RWPE2 (cell line): ENCODE measurements around the gene MLXIP.
A peak's percentile ranks its signal among the peaks of the same experiment; 100 is the strongest.

Source experiments
- ATAC-seq: fragments of 200-7000 bp; cut with Tn5 transposase; 3 replicates; pipeline ENCODE4 v1.9.1; 2021; ENCODE audit warnings: low read depth
- DNase-seq: peaks from one replicate; pipeline ENCODE4 v3.0.0-alpha.2; 2020; ENCODE audit warnings: low spot score
- H3K27ac ChIP-seq: fragments of 450-650 bp; 2 replicates; pipeline ENCODE4 v1.5.1; 2017; ENCODE audit warnings: mild to moderate bottlenecking; ENCODE audit not compliant: poor library complexity, severe bottlenecking
- H3K27me3 ChIP-seq: fragments of 250-450 bp; sonication (Bioruptor Pico); 2 replicates; pipeline ENCODE4 v1.5.1; 2021; ENCODE audit warnings: mild to moderate bottlenecking, moderate library complexity; ENCODE audit not compliant: insufficient read depth, poor library complexity, severe bottlenecking
- H3K36me3 ChIP-seq: fragments of 250-450 bp; sonication (Bioruptor Pico); 2 replicates; pipeline ENCODE4 v1.5.1; 2020; ENCODE audit warnings: low read depth, mild to moderate bottlenecking, moderate library complexity
- H3K4me1 ChIP-seq: fragments of 250-450 bp; sonication (Bioruptor Pico); 2 replicates; pipeline ENCODE4 v1.5.1; 2021; ENCODE audit warnings: mild to moderate bottlenecking, moderate library complexity; ENCODE audit not compliant: insufficient read depth, poor library complexity, severe bottlenecking
- H3K4me3 ChIP-seq: fragments of 250-450 bp; sonication (Bioruptor Pico); 2 replicates; pipeline ENCODE4 v1.5.1; 2021; ENCODE audit warnings: mild to moderate bottlenecking, moderate library complexity; ENCODE audit not compliant: severe bottlenecking
- H3K9me3 ChIP-seq: fragments of 250-450 bp; sonication (Bioruptor Pico); 2 replicates; pipeline ENCODE4 v1.5.1; 2021; ENCODE audit warnings: mild to moderate bottlenecking, moderate library complexity; ENCODE audit not compliant: severe bottlenecking
- CTCF ChIP-seq: fragments of 450-650 bp; IDR thresholded peaks from one replicate; pipeline ENCODE4 v1.5.1; 2017; ENCODE audit warnings: mild to moderate bottlenecking, moderate library complexity; ENCODE audit not compliant: poor library complexity, severe bottlenecking

MLXIP gene

GRCh38 chr12:122067548-122067947, 11.0 kb upstream of the MLXIP start:
- DNase-seq, result no peak
- H3K36me3 ChIP-seq, result no peaks in the 10 kb centered on the region
- no peak for ATAC-seq
- no peak overlapping the region for H3K4me3 ChIP-seq
- H3K27ac ChIP-seq, result no peak overlapping the region
- no peaks in the 10 kb centered on the region for H3K27me3 ChIP-seq
- H3K9me3 ChIP-seq, result no peaks in the 10 kb centered on the region
- peaks cover 24% of the 10 kb centered on the region for H3K4me1 ChIP-seq
- TF ChIP-seq CTCF, result no peak

- TF ChIP-seq CTCF, result no peak
- no peak for ATAC-seq
- H3K36me3 ChIP-seq, result no peaks in the 10 kb centered on the region
- H3K27me3 ChIP-seq, result no peaks in the 10 kb centered on the region
- no peak overlapping the region for H3K27ac ChIP-seq
- no peaks in the 10 kb centered on the region for H3K9me3 ChIP-seq
- H3K4me1 ChIP-seq, result peaks cover 20% of the 10 kb centered on the region
- DNase-seq, result no peak
- H3K4me3 ChIP-seq, result no peak overlapping the region
Measured at GRCh38 chr12:122067966-122068365, 10.6 kb upstream of the MLXIP start.

- Histone ChIP-seq H3K4me1 (no peaks in the 10 kb centered on the region), H3K4me3 (no peak overlapping the region), H3K27me3 (no peaks in the 10 kb centered on the region), H3K36me3 (no peaks in the 10 kb centered on the region), H3K27ac (peak overlapping the region; percentile 59), H3K9me3 (no peaks in the 10 kb centered on the region)
- no peak for DNase-seq
- peak; percentile 94 for ATAC-seq
- no peak for TF ChIP-seq CTCF
Measured at GRCh38 chr12:122072031-122072970, 6.3 kb upstream of the MLXIP start.

- no peak overlapping the region for H3K27ac ChIP-seq
- H3K27me3 ChIP-seq, result no peaks in the 10 kb centered on the region
- no peak overlapping the region for H3K4me3 ChIP-seq
- no peaks in the 10 kb centered on the region for H3K4me1 ChIP-seq
- H3K9me3 ChIP-seq, result no peaks in the 10 kb centered on the region
- TF ChIP-seq CTCF, result no peak
- no peak for ATAC-seq
- no peaks in the 10 kb centered on the region for H3K36me3 ChIP-seq
- DNase-seq, result no peak
Measured at GRCh38 chr12:122073815-122074214, 4.7 kb upstream of the MLXIP start.
